WTC11 (cell line): ENCODE results near the gene ZIC5. TPM values are rescaled to one million over a fixed set of nuclear protein-coding genes. Genes with fewer than 3 reads are reported as not detected.

Experiments used
- ATAC-seq: fragments of 200-7000 bp; cut with Tn5 transposase; 2 replicates; pipeline ENCODE4 v1.10.0; 2021; ENCODE audit warnings: mild to moderate bottlenecking, moderate library complexity
- CTCF ChIA-PET: fragments of 300-600 bp; sonication (Branson Sonifier 250); formaldehyde crosslinking; loops from one replicate; lab custom pipeline; 2021; ENCODE audit warnings: antibody characterized with exemption; lab: Charles Lee
- POLR2A ChIA-PET: fragments of 350-600 bp; sonication (Branson Sonifier 250); formaldehyde crosslinking; loops from one replicate; lab custom pipeline; 2021; ENCODE audit warnings: antibody characterized with exemption; lab: Charles Lee
- DNase-seq: peaks from one replicate; pipeline ENCODE4 v3.0.0; 2021; ENCODE audit warnings: low spot score
- H3K27ac Mint-ChIP-seq: 2 replicates; pipeline ENCODE4 v1.8.0; 2021; ENCODE audit warnings: mixed read lengths
- H3K27me3 Mint-ChIP-seq: 2 replicates; pipeline ENCODE4 v1.8.0; 2021; ENCODE audit warnings: low read depth, mild to moderate bottlenecking, moderate library complexity, mixed read lengths
- H3K36me3 Mint-ChIP-seq: 2 replicates; pipeline ENCODE4 v1.8.0; 2021; ENCODE audit warnings: mixed read lengths
- H3K4me1 Mint-ChIP-seq: 2 replicates; pipeline ENCODE4 v1.8.0; 2022; ENCODE audit warnings: mixed read lengths
- H3K4me3 Mint-ChIP-seq: 2 replicates; pipeline ENCODE4 v1.8.0; 2021; ENCODE audit warnings: mild to moderate bottlenecking, moderate library complexity, mixed read lengths
- H3K9me3 Mint-ChIP-seq: 2 replicates; pipeline ENCODE4 v1.8.0; 2021; ENCODE audit warnings: mixed read lengths
- CBFB ChIP-seq: sonication (generic); formaldehyde crosslinking; IDR thresholded peaks from 2 replicates; pipeline ENCODE4 v1.8.1; 2022; ENCODE audit warnings: mild to moderate bottlenecking, low read depth, missing genetic modification reagents
- EMX1 ChIP-seq: fragments of 250-450 bp; sonication (Bioruptor Pico); IDR thresholded peaks from 2 replicates; pipeline ENCODE4 v1.8.0; 2021; ENCODE audit warnings: mild to moderate bottlenecking
- ETV6 ChIP-seq: sonication (generic); formaldehyde crosslinking; IDR thresholded peaks from 2 replicates; pipeline ENCODE4 v1.8.1; 2022; ENCODE audit warnings: mild to moderate bottlenecking, missing genetic modification reagents
- FOXK1 ChIP-seq: sonication (generic); formaldehyde crosslinking; IDR thresholded peaks from 2 replicates; pipeline ENCODE4 v1.8.0; 2022; ENCODE audit warnings: mild to moderate bottlenecking, moderate library complexity, missing genetic modification reagents
- JUN ChIP-seq: sonication (generic); formaldehyde crosslinking; IDR thresholded peaks from 2 replicates; pipeline ENCODE4 v1.8.0; 2023; ENCODE audit warnings: mild to moderate bottlenecking, missing genetic modification reagents
- KAT7 ChIP-seq: sonication (generic); formaldehyde crosslinking; IDR thresholded peaks from 2 replicates; pipeline ENCODE4 v1.8.1; 2023; ENCODE audit warnings: missing genetic modification reagents, mild to moderate bottlenecking, borderline replicate concordance
- NFE2L1 ChIP-seq: sonication (generic); formaldehyde crosslinking; IDR thresholded peaks from 2 replicates; pipeline ENCODE4 v1.8.1; 2023; ENCODE audit warnings: missing genetic modification reagents
- NFYB ChIP-seq: sonication (generic); formaldehyde crosslinking; conservative IDR thresholded peaks from 2 replicates; pipeline ENCODE4 v1.8.0; 2022; ENCODE audit warnings: low read depth, missing genetic modification reagents
- PRRX2 ChIP-seq: fragments of 250-450 bp; sonication (Bioruptor Pico); IDR thresholded peaks from 2 replicates; pipeline ENCODE4 v1.8.0; 2021; ENCODE audit warnings: mild to moderate bottlenecking
- RELA ChIP-seq: sonication (generic); formaldehyde crosslinking; IDR thresholded peaks from 2 replicates; pipeline ENCODE4 v1.8.1; 2022; ENCODE audit warnings: missing genetic modification reagents, mild to moderate bottlenecking, borderline replicate concordance
- SMAD4 ChIP-seq: sonication (generic); formaldehyde crosslinking; IDR thresholded peaks from 2 replicates; pipeline ENCODE4 v1.8.0; 2022; ENCODE audit warnings: mild to moderate bottlenecking, missing genetic modification reagents
- TEAD4 ChIP-seq: sonication (generic); formaldehyde crosslinking; IDR thresholded peaks from 2 replicates; pipeline ENCODE4 v1.8.0; 2022; ENCODE audit warnings: mild to moderate bottlenecking, missing genetic modification reagents
- ZNF219 ChIP-seq: sonication (generic); formaldehyde crosslinking; IDR thresholded peaks from 2 replicates; pipeline ENCODE4 v1.8.0; 2023; ENCODE audit warnings: missing genetic modification reagents, mild to moderate bottlenecking, borderline replicate concordance
- ZNF263 ChIP-seq: sonication (generic); formaldehyde crosslinking; IDR thresholded peaks from 2 replicates; pipeline ENCODE4 v1.8.1; 2022; ENCODE audit warnings: low read depth, mild to moderate bottlenecking, moderate library complexity, missing genetic modification reagents
- total RNA-seq: library from RNA; stranded (reverse); gene quantifications from 3 replicates; pipeline ENCODE4 v1.2.3, GENCODE V29; 2021
- TF ChIP-seq, protein P1 (sequence below): sonication (generic); formaldehyde crosslinking; IDR thresholded peaks from 2 replicates; pipeline ENCODE4 v1.8.0; 2023; ENCODE audit warnings: missing genetic modification reagents, mild to moderate bottlenecking, borderline replicate concordance
- TF ChIP-seq, protein P2 (sequence below): sonication (generic); formaldehyde crosslinking; IDR thresholded peaks from 2 replicates; pipeline ENCODE4 v1.8.0; 2022; ENCODE audit warnings: mild to moderate bottlenecking, missing genetic modification reagents
- TF ChIP-seq, protein P3 (sequence below): sonication (generic); formaldehyde crosslinking; IDR thresholded peaks from 2 replicates; pipeline ENCODE4 v1.8.0; 2022; ENCODE audit warnings: missing genetic modification reagents
- TF ChIP-seq, protein P4 (sequence below): sonication (generic); formaldehyde crosslinking; IDR thresholded peaks from 2 replicates; pipeline ENCODE4 v1.8.1; 2023; ENCODE audit warnings: mild to moderate bottlenecking, missing genetic modification reagents, borderline replicate concordance
- TF ChIP-seq, protein P5 (sequence below): fragments of 250-450 bp; sonication (Bioruptor Pico); IDR thresholded peaks from 2 replicates; pipeline ENCODE4 v1.9.0; 2021; ENCODE audit warnings: moderate library complexity, mild to moderate bottlenecking, inconsistent platforms, borderline replicate concordance

ZIC5 gene
- total RNA-seq, 1 experiment from 2014 or later, result 46.4 TPM

DNA sequence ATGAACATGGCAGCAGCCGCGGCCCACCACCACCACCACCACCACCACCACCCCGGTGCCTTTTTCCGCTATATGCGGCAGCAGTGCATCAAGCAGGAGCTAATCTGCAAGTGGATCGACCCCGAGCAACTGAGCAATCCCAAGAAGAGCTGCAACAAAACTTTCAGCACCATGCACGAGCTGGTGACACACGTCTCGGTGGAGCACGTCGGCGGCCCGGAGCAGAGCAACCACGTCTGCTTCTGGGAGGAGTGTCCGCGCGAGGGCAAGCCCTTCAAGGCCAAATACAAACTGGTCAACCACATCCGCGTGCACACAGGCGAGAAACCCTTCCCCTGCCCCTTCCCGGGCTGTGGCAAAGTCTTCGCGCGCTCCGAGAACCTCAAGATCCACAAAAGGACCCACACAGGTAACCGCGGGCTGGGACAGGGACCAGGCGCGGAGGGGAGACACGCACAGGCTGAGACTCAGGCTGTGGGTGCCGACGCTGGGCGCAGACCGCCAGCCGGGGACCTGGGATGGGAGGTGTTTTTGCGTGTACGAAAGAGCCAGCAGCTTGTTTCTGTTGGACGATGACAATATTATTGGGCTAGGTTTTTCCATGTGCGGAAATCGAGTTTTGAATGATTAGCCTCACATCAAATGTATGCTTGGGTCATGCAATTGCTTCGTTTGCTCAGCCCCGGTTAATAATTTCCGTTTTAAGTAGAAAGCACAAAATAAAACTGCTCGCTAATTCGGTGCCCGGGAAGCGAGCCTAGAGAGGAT is 11.3 kb upstream of the ZIC5 start:
- Mint-ChIP-seq H3K27me3 (peaks cover 21% of the 10 kb centered on the region), H3K4me1 (peaks cover 32% of the 10 kb centered on the region)
- ChIA-PET CTCF (interaction anchor here (0.6 to 2.7 kb wide), 6 partner anchors 12 to 516 kb away, joined by 3 to 11 read pairs (median 3); partner anchors contain the start of gene ZIC5), POLR2A (interaction anchor here (0.7 to 7.1 kb wide), 4 partner anchors 9 to 165 kb away, joined by 3 to 67 read pairs (median 5); partner anchors contain the start of gene ZIC5)
- no peak for TF ChIP-seq RELA
- no peak for TF ChIP-seq KAT7 (CRISPR knock-in tag)
- no peak for TF ChIP-seq TEAD4 (CRISPR knock-in tag)
- TF ChIP-seq, protein P1, sequence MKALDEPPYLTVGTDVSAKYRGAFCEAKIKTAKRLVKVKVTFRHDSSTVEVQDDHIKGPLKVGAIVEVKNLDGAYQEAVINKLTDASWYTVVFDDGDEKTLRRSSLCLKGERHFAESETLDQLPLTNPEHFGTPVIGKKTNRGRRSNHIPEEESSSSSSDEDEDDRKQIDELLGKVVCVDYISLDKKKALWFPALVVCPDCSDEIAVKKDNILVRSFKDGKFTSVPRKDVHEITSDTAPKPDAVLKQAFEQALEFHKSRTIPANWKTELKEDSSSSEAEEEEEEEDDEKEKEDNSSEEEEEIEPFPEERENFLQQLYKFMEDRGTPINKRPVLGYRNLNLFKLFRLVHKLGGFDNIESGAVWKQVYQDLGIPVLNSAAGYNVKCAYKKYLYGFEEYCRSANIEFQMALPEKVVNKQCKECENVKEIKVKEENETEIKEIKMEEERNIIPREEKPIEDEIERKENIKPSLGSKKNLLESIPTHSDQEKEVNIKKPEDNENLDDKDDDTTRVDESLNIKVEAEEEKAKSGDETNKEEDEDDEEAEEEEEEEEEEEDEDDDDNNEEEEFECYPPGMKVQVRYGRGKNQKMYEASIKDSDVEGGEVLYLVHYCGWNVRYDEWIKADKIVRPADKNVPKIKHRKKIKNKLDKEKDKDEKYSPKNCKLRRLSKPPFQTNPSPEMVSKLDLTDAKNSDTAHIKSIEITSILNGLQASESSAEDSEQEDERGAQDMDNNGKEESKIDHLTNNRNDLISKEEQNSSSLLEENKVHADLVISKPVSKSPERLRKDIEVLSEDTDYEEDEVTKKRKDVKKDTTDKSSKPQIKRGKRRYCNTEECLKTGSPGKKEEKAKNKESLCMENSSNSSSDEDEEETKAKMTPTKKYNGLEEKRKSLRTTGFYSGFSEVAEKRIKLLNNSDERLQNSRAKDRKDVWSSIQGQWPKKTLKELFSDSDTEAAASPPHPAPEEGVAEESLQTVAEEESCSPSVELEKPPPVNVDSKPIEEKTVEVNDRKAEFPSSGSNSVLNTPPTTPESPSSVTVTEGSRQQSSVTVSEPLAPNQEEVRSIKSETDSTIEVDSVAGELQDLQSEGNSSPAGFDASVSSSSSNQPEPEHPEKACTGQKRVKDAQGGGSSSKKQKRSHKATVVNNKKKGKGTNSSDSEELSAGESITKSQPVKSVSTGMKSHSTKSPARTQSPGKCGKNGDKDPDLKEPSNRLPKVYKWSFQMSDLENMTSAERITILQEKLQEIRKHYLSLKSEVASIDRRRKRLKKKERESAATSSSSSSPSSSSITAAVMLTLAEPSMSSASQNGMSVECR (CRISPR knock-in tag), result no peak
- TF ChIP-seq CBFB (CRISPR knock-in tag), result no peak
- TF ChIP-seq, protein P2, sequence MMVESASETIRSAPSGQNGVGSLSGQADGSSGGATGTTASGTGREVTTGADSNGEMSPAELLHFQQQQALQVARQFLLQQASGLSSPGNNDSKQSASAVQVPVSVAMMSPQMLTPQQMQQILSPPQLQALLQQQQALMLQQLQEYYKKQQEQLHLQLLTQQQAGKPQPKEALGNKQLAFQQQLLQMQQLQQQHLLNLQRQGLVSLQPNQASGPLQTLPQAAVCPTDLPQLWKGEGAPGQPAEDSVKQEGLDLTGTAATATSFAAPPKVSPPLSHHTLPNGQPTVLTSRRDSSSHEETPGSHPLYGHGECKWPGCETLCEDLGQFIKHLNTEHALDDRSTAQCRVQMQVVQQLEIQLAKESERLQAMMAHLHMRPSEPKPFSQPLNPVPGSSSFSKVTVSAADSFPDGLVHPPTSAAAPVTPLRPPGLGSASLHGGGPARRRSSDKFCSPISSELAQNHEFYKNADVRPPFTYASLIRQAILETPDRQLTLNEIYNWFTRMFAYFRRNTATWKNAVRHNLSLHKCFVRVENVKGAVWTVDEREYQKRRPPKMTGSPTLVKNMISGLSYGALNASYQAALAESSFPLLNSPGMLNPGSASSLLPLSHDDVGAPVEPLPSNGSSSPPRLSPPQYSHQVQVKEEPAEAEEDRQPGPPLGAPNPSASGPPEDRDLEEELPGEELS (CRISPR knock-in tag), result 0 out of 2 replicates have a peak, but pooled peaks have one; percentile 54
- TF ChIP-seq SMAD4 (CRISPR knock-in tag), result no peak
- TF ChIP-seq FOXK1 (CRISPR knock-in tag), result no peak
- TF ChIP-seq NFYB (CRISPR knock-in tag), result 0 out of 2 replicates have a peak, but pooled peaks have one; percentile 6
- TF ChIP-seq JUN (CRISPR knock-in tag), result no peak
- peak; percentile 53; the same call in 1 of the 2 replicates for TF ChIP-seq ETV6
- TF ChIP-seq, protein P3, sequence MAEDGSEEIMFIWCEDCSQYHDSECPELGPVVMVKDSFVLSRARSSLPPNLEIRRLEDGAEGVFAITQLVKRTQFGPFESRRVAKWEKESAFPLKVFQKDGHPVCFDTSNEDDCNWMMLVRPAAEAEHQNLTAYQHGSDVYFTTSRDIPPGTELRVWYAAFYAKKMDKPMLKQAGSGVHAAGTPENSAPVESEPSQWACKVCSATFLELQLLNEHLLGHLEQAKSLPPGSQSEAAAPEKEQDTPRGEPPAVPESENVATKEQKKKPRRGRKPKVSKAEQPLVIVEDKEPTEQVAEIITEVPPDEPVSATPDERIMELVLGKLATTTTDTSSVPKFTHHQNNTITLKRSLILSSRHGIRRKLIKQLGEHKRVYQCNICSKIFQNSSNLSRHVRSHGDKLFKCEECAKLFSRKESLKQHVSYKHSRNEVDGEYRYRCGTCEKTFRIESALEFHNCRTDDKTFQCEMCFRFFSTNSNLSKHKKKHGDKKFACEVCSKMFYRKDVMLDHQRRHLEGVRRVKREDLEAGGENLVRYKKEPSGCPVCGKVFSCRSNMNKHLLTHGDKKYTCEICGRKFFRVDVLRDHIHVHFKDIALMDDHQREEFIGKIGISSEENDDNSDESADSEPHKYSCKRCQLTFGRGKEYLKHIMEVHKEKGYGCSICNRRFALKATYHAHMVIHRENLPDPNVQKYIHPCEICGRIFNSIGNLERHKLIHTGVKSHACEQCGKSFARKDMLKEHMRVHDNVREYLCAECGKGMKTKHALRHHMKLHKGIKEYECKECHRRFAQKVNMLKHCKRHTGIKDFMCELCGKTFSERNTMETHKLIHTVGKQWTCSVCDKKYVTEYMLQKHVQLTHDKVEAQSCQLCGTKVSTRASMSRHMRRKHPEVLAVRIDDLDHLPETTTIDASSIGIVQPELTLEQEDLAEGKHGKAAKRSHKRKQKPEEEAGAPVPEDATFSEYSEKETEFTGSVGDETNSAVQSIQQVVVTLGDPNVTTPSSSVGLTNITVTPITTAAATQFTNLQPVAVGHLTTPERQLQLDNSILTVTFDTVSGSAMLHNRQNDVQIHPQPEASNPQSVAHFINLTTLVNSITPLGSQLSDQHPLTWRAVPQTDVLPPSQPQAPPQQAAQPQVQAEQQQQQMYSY (CRISPR knock-in tag), result no peak
- TF ChIP-seq NFE2L1 (CRISPR knock-in tag), result no peak
- TF ChIP-seq, protein P4, sequence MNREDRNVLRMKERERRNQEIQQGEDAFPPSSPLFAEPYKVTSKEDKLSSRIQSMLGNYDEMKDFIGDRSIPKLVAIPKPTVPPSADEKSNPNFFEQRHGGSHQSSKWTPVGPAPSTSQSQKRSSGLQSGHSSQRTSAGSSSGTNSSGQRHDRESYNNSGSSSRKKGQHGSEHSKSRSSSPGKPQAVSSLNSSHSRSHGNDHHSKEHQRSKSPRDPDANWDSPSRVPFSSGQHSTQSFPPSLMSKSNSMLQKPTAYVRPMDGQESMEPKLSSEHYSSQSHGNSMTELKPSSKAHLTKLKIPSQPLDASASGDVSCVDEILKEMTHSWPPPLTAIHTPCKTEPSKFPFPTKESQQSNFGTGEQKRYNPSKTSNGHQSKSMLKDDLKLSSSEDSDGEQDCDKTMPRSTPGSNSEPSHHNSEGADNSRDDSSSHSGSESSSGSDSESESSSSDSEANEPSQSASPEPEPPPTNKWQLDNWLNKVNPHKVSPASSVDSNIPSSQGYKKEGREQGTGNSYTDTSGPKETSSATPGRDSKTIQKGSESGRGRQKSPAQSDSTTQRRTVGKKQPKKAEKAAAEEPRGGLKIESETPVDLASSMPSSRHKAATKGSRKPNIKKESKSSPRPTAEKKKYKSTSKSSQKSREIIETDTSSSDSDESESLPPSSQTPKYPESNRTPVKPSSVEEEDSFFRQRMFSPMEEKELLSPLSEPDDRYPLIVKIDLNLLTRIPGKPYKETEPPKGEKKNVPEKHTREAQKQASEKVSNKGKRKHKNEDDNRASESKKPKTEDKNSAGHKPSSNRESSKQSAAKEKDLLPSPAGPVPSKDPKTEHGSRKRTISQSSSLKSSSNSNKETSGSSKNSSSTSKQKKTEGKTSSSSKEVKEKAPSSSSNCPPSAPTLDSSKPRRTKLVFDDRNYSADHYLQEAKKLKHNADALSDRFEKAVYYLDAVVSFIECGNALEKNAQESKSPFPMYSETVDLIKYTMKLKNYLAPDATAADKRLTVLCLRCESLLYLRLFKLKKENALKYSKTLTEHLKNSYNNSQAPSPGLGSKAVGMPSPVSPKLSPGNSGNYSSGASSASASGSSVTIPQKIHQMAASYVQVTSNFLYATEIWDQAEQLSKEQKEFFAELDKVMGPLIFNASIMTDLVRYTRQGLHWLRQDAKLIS (CRISPR knock-in tag), result no peak
- no peak for TF ChIP-seq PRRX2 (CRISPR knock-in tag)
- no peak for TF ChIP-seq ZNF263 (CRISPR knock-in tag)
- no peak for TF ChIP-seq EMX1 (CRISPR knock-in tag)
- no peak for TF ChIP-seq ZNF219 (CRISPR knock-in tag)
- TF ChIP-seq, protein P5, sequence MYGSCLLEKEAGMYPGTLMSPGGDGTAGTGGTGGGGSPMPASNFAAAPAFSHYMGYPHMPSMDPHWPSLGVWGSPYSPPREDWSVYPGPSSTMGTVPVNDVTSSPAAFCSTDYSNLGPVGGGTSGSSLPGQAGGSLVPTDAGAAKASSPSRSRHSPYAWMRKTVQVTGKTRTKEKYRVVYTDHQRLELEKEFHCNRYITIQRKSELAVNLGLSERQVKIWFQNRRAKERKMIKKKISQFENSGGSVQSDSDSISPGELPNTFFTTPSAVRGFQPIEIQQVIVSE (CRISPR knock-in tag), result no peak
- TF ChIP-seq, all 79 proteins: peak for 3
- H3K9me3 Mint-ChIP-seq, result no peaks in the 10 kb centered on the region
- DNase-seq, result no peak
- H3K27ac Mint-ChIP-seq, result peak overlapping the region; percentile 92
- ATAC-seq, result no peak
- H3K4me3 Mint-ChIP-seq, result peak overlapping the region; percentile 94
- H3K36me3 Mint-ChIP-seq, result peaks cover 40% of the 10 kb centered on the region
